ENCODE results near the gene LONP1.
"Not testable (repeated sequence)": the region's sequence is repeated elsewhere in the genome, so short reads cannot be mapped to it uniquely, and the experiment has no call there.

LONP1 gene

GRCh38 chr19:5719961-5720790, at the start of gene LONP1, which contains the start of gene CATSPERD:
LONP1 (minus strand) TSS chr19:5720146; CDS start chr19:5720132, 14 bp downstream.
CATSPERD (plus strand) TSS chr19:5720637; CDS start chr19:5720738, 101 bp downstream.
- Histone ChIP-seq H3K36me3 (ENCODE audit: control insufficient read depth in 2 of 2, insufficient read depth in 2 of 2, low read length in 2 of 2) (peaks cover 4 to 6% of the 10 kb centered on the region in 2 donors), H3K4me1 (ENCODE audit: control insufficient read depth, insufficient read depth, low read length) (peaks cover 28% of the 10 kb centered on the region), H3K4me3 (ENCODE audit: low read length in 2 of 2) (peak within 1 kb of the TSS; percentile 97 to 98), H3K9ac (ENCODE audit: low read length in 2 of 2) (peak within 1 kb of the TSS; percentile 77 to 84), H3K27me3 (ENCODE audit: control insufficient read depth in 1 of 2, insufficient read depth in 2 of 2, low read length in 2 of 2) (no peaks in the 10 kb centered on the region), H3K27ac (ENCODE audit: low read length) (peak within 1 kb of the TSS; percentile 90), H3K9me3 (ENCODE audit: control insufficient read depth in 2 of 2, low read length in 2 of 2) (no peaks in the 10 kb centered on the region)

- H3K4me3 ChIP-seq (ENCODE audit: low read length in 2 of 2) = no peak overlapping the region
- H3K4me1 ChIP-seq (ENCODE audit: control insufficient read depth, insufficient read depth, low read length) = no peaks in the 10 kb centered on the region
- H3K9ac ChIP-seq (ENCODE audit: low read length in 2 of 2) = no peak overlapping the region
- no peaks in the 10 kb centered on the region for H3K36me3 ChIP-seq (ENCODE audit: control insufficient read depth in 2 of 2, insufficient read depth in 2 of 2, low read length in 2 of 2)
- H3K9me3 ChIP-seq (ENCODE audit: control insufficient read depth in 2 of 2, low read length in 2 of 2) = peaks cover 0 to 2% of the 10 kb centered on the region in 2 donors
- H3K27me3 ChIP-seq (ENCODE audit: control insufficient read depth in 1 of 2, insufficient read depth in 2 of 2, low read length in 2 of 2) = peaks cover 0 to 2% of the 10 kb centered on the region in 2 donors
- H3K27ac ChIP-seq (ENCODE audit: low read length) = no peak overlapping the region
Measured at GRCh38 chr19:5767949-5768348, 48.0 kb upstream of the LONP1 start.

GRCh38 chr19:5765220-5765619, 45.3 kb upstream of the LONP1 start:
- no peaks in the 10 kb centered on the region for H3K36me3 ChIP-seq (ENCODE audit: control insufficient read depth in 2 of 2, insufficient read depth in 2 of 2, low read length in 2 of 2)
- H3K27me3 ChIP-seq (ENCODE audit: control insufficient read depth in 1 of 2, insufficient read depth in 2 of 2, low read length in 2 of 2) = no peaks in the 10 kb centered on the region
- H3K4me1 ChIP-seq (ENCODE audit: control insufficient read depth, insufficient read depth, low read length) = no peaks in the 10 kb centered on the region
- peaks cover 0 to 3% of the 10 kb centered on the region in 2 donors for H3K9me3 ChIP-seq (ENCODE audit: control insufficient read depth in 2 of 2, low read length in 2 of 2)
- H3K27ac ChIP-seq (ENCODE audit: low read length) = no peak overlapping the region
- no peak overlapping the region for H3K9ac ChIP-seq (ENCODE audit: low read length in 2 of 2)
- H3K4me3 ChIP-seq (ENCODE audit: low read length in 2 of 2) = no peak overlapping the region

- Histone ChIP-seq H3K9me3 (ENCODE audit: control insufficient read depth in 2 of 2, low read length in 2 of 2) (peaks cover 0 to 3% of the 10 kb centered on the region in 2 donors), H3K27ac (ENCODE audit: low read length) (no peak overlapping the region), H3K4me1 (ENCODE audit: control insufficient read depth, insufficient read depth, low read length) (no peaks in the 10 kb centered on the region), H3K27me3 (ENCODE audit: control insufficient read depth in 1 of 2, insufficient read depth in 2 of 2, low read length in 2 of 2) (peaks cover 0 to 4% of the 10 kb centered on the region in 2 donors), H3K4me3 (ENCODE audit: low read length in 2 of 2) (no peak overlapping the region), H3K36me3 (ENCODE audit: control insufficient read depth in 2 of 2, insufficient read depth in 2 of 2, low read length in 2 of 2) (no peaks in the 10 kb centered on the region), H3K9ac (ENCODE audit: low read length in 2 of 2) (no peak overlapping the region)
Measured at GRCh38 chr19:5762608-5763217, 42.8 kb upstream of the LONP1 start.

- Histone ChIP-seq H3K36me3 (ENCODE audit: control insufficient read depth in 2 of 2, insufficient read depth in 2 of 2, low read length in 2 of 2) (no peaks in the 10 kb centered on the region), H3K4me1 (ENCODE audit: control insufficient read depth, insufficient read depth, low read length) (no peaks in the 10 kb centered on the region), H3K4me3 (ENCODE audit: low read length in 2 of 2) (no peak overlapping the region), H3K9me3 (ENCODE audit: control insufficient read depth in 2 of 2, low read length in 2 of 2) (no peaks in the 10 kb centered on the region), H3K27ac (ENCODE audit: low read length) (no peak overlapping the region), H3K27me3 (ENCODE audit: control insufficient read depth in 1 of 2, insufficient read depth in 2 of 2, low read length in 2 of 2) (peaks cover 3 to 9% of the 10 kb centered on the region in 2 donors), H3K9ac (ENCODE audit: low read length in 2 of 2) (no peak overlapping the region)
Measured at GRCh38 chr19:5753743-5754142, 33.8 kb upstream of the LONP1 start.

- no peak overlapping the region for H3K4me3 ChIP-seq (ENCODE audit: low read length in 2 of 2)
- H3K9ac ChIP-seq (ENCODE audit: low read length in 2 of 2) = no peak overlapping the region
- H3K27me3 ChIP-seq (ENCODE audit: control insufficient read depth in 1 of 2, insufficient read depth in 2 of 2, low read length in 2 of 2) = peaks cover 3 to 4% of the 10 kb centered on the region in 2 donors
- H3K4me1 ChIP-seq (ENCODE audit: control insufficient read depth, insufficient read depth, low read length) = no peaks in the 10 kb centered on the region
- H3K27ac ChIP-seq (ENCODE audit: low read length) = no peak overlapping the region
- H3K9me3 ChIP-seq (ENCODE audit: control insufficient read depth in 2 of 2, low read length in 2 of 2) = no peaks in the 10 kb centered on the region
- H3K36me3 ChIP-seq (ENCODE audit: control insufficient read depth in 2 of 2, insufficient read depth in 2 of 2, low read length in 2 of 2) = no peaks in the 10 kb centered on the region
Measured at GRCh38 chr19:5751709-5752108, 31.8 kb upstream of the LONP1 start.

DNA sequence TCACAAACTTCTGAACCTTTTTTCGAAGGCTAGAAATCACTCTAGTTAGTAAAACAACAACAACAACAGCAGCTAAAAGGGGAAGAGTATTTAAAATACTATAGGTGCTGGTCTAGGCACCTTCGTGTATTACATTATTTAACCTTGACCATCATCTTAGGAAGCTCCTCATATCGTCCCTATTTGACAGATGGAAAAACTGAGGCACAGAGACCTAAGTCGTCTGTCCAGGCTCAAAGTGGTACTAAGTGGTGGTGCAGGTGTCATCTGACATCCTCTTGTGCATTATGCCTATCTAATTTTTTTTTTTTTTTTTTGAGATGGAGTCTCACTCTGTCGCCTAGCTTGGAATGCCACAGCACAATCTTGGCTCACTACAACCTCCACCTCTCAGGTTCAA, 29.6 kb upstream of the LONP1 start:
- no peaks in the 10 kb centered on the region for H3K9me3 ChIP-seq (ENCODE audit: control insufficient read depth in 2 of 2, low read length in 2 of 2)
- no peak overlapping the region for H3K9ac ChIP-seq (ENCODE audit: low read length in 2 of 2)
- H3K27ac ChIP-seq (ENCODE audit: low read length) = no peak overlapping the region
- H3K4me1 ChIP-seq (ENCODE audit: control insufficient read depth, insufficient read depth, low read length) = no peaks in the 10 kb centered on the region
- no peaks in the 10 kb centered on the region for H3K36me3 ChIP-seq (ENCODE audit: control insufficient read depth in 2 of 2, insufficient read depth in 2 of 2, low read length in 2 of 2)
- peaks cover 3 to 4% of the 10 kb centered on the region in 2 donors for H3K27me3 ChIP-seq (ENCODE audit: control insufficient read depth in 1 of 2, insufficient read depth in 2 of 2, low read length in 2 of 2)
- H3K4me3 ChIP-seq (ENCODE audit: low read length in 2 of 2) = no peak overlapping the region

- H3K9ac ChIP-seq (ENCODE audit: low read length in 2 of 2); H3K4me1 ChIP-seq (ENCODE audit: control insufficient read depth, insufficient read depth, low read length); H3K27ac ChIP-seq (ENCODE audit: low read length); H3K4me3 ChIP-seq (ENCODE audit: low read length in 2 of 2); H3K9me3 ChIP-seq (ENCODE audit: control insufficient read depth in 2 of 2, low read length in 2 of 2); H3K27me3 ChIP-seq (ENCODE audit: control insufficient read depth in 1 of 2, insufficient read depth in 2 of 2, low read length in 2 of 2); H3K36me3 ChIP-seq (ENCODE audit: control insufficient read depth in 2 of 2, insufficient read depth in 2 of 2, low read length in 2 of 2): not testable (repeated sequence)
Measured at GRCh38 chr19:5748920-5749319, 29.0 kb upstream of the LONP1 start.

DNA sequence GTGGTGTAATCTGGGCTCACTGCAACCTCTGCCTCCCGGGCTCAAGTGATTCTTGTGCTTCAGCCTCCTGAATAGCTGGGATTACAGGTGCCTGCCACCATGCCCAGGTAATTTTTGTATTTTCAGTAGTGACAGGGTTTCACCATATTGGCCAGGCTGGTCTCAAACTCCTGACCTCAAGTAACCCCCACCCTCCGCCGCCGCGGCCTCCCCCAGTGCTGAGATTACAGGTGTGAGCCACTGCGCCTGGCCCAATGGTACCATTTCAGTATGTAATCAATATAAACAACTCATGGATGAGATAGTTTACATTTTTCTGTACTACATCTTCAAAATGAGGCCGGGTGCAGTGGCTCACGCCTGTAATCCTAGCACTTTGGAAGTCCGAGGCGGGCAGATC, 25.1 kb upstream of the LONP1 start:
- not testable (repeated sequence) for H3K4me1 ChIP-seq (ENCODE audit: control insufficient read depth, insufficient read depth, low read length); H3K9me3 ChIP-seq (ENCODE audit: control insufficient read depth in 2 of 2, low read length in 2 of 2); H3K4me3 ChIP-seq (ENCODE audit: low read length in 2 of 2); H3K36me3 ChIP-seq (ENCODE audit: control insufficient read depth in 2 of 2, insufficient read depth in 2 of 2, low read length in 2 of 2); H3K27ac ChIP-seq (ENCODE audit: low read length); H3K9ac ChIP-seq (ENCODE audit: low read length in 2 of 2); H3K27me3 ChIP-seq (ENCODE audit: control insufficient read depth in 1 of 2, insufficient read depth in 2 of 2, low read length in 2 of 2)

GRCh38 chr19:5743630-5744029, 23.7 kb upstream of the LONP1 start:
- H3K4me3 ChIP-seq (ENCODE audit: low read length in 2 of 2) = no peak overlapping the region
- no peaks in the 10 kb centered on the region for H3K36me3 ChIP-seq (ENCODE audit: control insufficient read depth in 2 of 2, insufficient read depth in 2 of 2, low read length in 2 of 2)
- no peak overlapping the region for H3K27ac ChIP-seq (ENCODE audit: low read length)

DNA sequence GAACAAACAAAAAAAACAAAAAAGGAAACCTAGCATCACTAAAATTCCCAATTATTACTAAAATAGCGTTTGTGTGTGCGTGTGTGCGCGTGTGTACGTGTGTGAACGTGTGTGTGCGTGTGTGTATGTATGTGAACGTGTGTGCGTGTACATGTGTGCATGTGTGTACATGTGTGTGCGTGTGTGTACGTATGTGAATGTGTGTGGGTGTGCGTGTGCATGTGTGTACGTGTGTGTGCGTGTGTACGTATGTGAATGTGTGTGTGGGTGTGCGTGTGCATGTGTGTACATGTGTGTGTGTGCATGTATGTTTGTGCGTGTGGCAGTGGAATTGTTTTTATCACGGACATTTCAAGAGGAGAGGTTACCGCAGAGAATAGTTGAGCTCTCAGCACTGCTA, 22.1 kb upstream of the LONP1 start:
- no peak overlapping the region for H3K27ac ChIP-seq (ENCODE audit: low read length)
- H3K9ac ChIP-seq (ENCODE audit: low read length in 2 of 2) = no peak overlapping the region
- H3K36me3 ChIP-seq (ENCODE audit: control insufficient read depth in 2 of 2, insufficient read depth in 2 of 2, low read length in 2 of 2) = no peaks in the 10 kb centered on the region
- no peaks in the 10 kb centered on the region for H3K27me3 ChIP-seq (ENCODE audit: control insufficient read depth in 1 of 2, insufficient read depth in 2 of 2, low read length in 2 of 2)
- H3K4me1 ChIP-seq (ENCODE audit: control insufficient read depth, insufficient read depth, low read length) = no peaks in the 10 kb centered on the region
- no peaks in the 10 kb centered on the region for H3K9me3 ChIP-seq (ENCODE audit: control insufficient read depth in 2 of 2, low read length in 2 of 2)
- no peak overlapping the region for H3K4me3 ChIP-seq (ENCODE audit: low read length in 2 of 2)

More at GRCh38 chr19:5743630-5744029, 23.7 kb upstream of the LONP1 start:
- Histone ChIP-seq H3K9me3 (ENCODE audit: control insufficient read depth in 2 of 2, low read length in 2 of 2) (no peaks in the 10 kb centered on the region), H3K4me1 (ENCODE audit: control insufficient read depth, insufficient read depth, low read length) (no peaks in the 10 kb centered on the region), H3K27me3 (ENCODE audit: control insufficient read depth in 1 of 2, insufficient read depth in 2 of 2, low read length in 2 of 2) (peaks cover 0 to 2% of the 10 kb centered on the region in 2 donors), H3K9ac (ENCODE audit: low read length in 2 of 2) (no peak overlapping the region)

Data from stomach smooth muscle (tissue), 2 donors.